ENCODE results near the gene DDX25. TPM values are rescaled to one million over a fixed set of nuclear protein-coding genes. Genes with fewer than 3 reads are reported as not detected.

Gene DDX25
- total RNA-seq, 1 experiment from 2014 or later: 0.37 TPM

GRCh38 chr11:125930076-125930450 is 25.8 kb downstream of the DDX25 start:
- Histone ChIP-seq H3K79me2 (ENCODE audit: insufficient read depth, low read length) (no peaks in the 10 kb centered on the region), H3K4me1 (ENCODE audit: control insufficient read depth in 1 of 2, insufficient read depth in 2 of 2, low read length in 2 of 2) (no peaks in the 10 kb centered on the region), H3K9me3 (ENCODE audit: control insufficient read depth in 1 of 2, insufficient read depth in 1 of 2, low read depth in 1 of 2, low read length in 2 of 2) (no peaks in the 10 kb centered on the region), H4K20me1 (ENCODE audit: insufficient read depth) (no peaks in the 10 kb centered on the region), H3K27me3 (ENCODE audit: insufficient read depth, low read length) (0 out of 2 replicates have a peak, but pooled peaks cover 5% of the 10 kb centered on the region), H3K9me2 (ENCODE audit: insufficient read depth) (no peaks in the 10 kb centered on the region), H3K4me2 (ENCODE audit: low read length) (no peak overlapping the region), H3K4me3 (replicated peaks in 1 of 2; ENCODE audit: low read depth in 1 of 2, low read length in 2 of 2) (no peak overlapping the region), H3K36me3 (ENCODE audit: control insufficient read depth in 1 of 2, insufficient read depth in 2 of 2, low read length in 2 of 2) (no peaks in the 10 kb centered on the region), H3K27ac (ENCODE audit: low read depth, low read length) (no peak overlapping the region), H3K9ac (ENCODE audit: low read length) (no peak overlapping the region), H2AFZ (ENCODE audit: low read depth, low read length, poor library complexity, severe bottlenecking) (no peak overlapping the region)
- BruUV-seq (replicated peaks): no TSS peak
- ATAC-seq (no peak), DNase-seq (ENCODE audit: low read depth, low spot score) (no peak)
- intact Hi-C loops (cut with micrococcal nuclease): no loop called here
- TF ChIP-seq TCF7L2 (IDR thresholded peaks at IDR 0.05; ENCODE audit: borderline replicate concordance, extremely low read depth, insufficient read depth, insufficient read length) (no peak), EZH2phosphoT487 (IDR thresholded peaks at IDR 0.05; ENCODE audit: borderline replicate concordance) (no peak), EGR1 (IDR thresholded peaks at IDR 0.05; ENCODE audit: low read depth) (no peak), SP1 (IDR thresholded peaks at IDR 0.05; ENCODE audit: low read depth) (no peak), RAD21 (IDR thresholded peaks at IDR 0.05; ENCODE audit: low read depth) (no peak), MAX (IDR thresholded peaks at IDR 0.05) (no peak), SIN3A (IDR thresholded peaks at IDR 0.05; ENCODE audit: low read depth) (no peak), CTCF (IDR thresholded peaks at IDR 0.05 in 2 of 3, conservative IDR thresholded peaks at IDR 0.05 in 1 of 3; ENCODE audit: borderline replicate concordance in 1 of 3, insufficient read depth in 1 of 3, low read depth in 2 of 3, low read length in 2 of 3) (no peak), ZNF274 (IDR thresholded peaks at IDR 0.05; ENCODE audit: low read depth, low read length) (no peak), POLR2AphosphoS5 (IDR thresholded peaks at IDR 0.05; ENCODE audit: low read depth, low read length) (no peak), ZFX (IDR thresholded peaks at IDR 0.05) (no peak), CEBPB (IDR thresholded peaks at IDR 0.05; ENCODE audit: low read depth) (no peak), FOSL1 (IDR thresholded peaks at IDR 0.05; ENCODE audit: low read depth) (no peak)
- ChIA-PET CTCF (no interaction called here), POLR2A (no interaction called here), RAD21 (ENCODE audit: low non-redundant PET in 1 of 2, low total read pairs in 2 of 2, uncharacterized antibody in 2 of 2, unreplicated experiment in 2 of 2) (no interaction called here)
